Endothelial cell of umbilical vein (primary cell): ENCODE results near the gene FOXP1.

Source experiments
- EZH2 ChIP-seq: IDR thresholded peaks from 2 replicates; pipeline ENCODE4 v1.6.1; 2012; ENCODE audit warnings: borderline replicate concordance, low read depth, mild to moderate bottlenecking, moderate library complexity, low read length, inconsistent platforms; ENCODE audit not compliant: severe bottlenecking
- POLR2A ChIP-seq: IDR thresholded peaks from 2 replicates; pipeline ENCODE4 v1.6.1; 2012; ENCODE audit warnings: low read depth, mild to moderate bottlenecking, control low read depth, low read length
- POLR2AphosphoS5 ChIP-seq: IDR thresholded peaks from 2 replicates; pipeline ENCODE4 v1.6.1; 2012; ENCODE audit warnings: low read depth, mild to moderate bottlenecking, control low read depth, low read length, moderate library complexity; ENCODE audit not compliant: insufficient read depth
- TF ChIP-seq, protein P1 (sequence below), 2 donors: IDR thresholded peaks; 1 replicate in 1 of 2; 2 replicates in 1 of 2; pipeline ENCODE4 v1.5.1; 2011; ENCODE audit warnings: low read length in 2 of 2, mild to moderate bottlenecking in 2 of 2, moderate library complexity in 2 of 2, control low read depth in 1 of 2, inconsistent platforms in 1 of 2, low read depth in 1 of 2; ENCODE audit not compliant: insufficient read depth in 1 of 2; ENCODE audit errors: extremely low read depth in 1 of 2

- TF ChIP-seq, protein P1, sequence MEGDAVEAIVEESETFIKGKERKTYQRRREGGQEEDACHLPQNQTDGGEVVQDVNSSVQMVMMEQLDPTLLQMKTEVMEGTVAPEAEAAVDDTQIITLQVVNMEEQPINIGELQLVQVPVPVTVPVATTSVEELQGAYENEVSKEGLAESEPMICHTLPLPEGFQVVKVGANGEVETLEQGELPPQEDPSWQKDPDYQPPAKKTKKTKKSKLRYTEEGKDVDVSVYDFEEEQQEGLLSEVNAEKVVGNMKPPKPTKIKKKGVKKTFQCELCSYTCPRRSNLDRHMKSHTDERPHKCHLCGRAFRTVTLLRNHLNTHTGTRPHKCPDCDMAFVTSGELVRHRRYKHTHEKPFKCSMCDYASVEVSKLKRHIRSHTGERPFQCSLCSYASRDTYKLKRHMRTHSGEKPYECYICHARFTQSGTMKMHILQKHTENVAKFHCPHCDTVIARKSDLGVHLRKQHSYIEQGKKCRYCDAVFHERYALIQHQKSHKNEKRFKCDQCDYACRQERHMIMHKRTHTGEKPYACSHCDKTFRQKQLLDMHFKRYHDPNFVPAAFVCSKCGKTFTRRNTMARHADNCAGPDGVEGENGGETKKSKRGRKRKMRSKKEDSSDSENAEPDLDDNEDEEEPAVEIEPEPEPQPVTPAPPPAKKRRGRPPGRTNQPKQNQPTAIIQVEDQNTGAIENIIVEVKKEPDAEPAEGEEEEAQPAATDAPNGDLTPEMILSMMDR (IDR thresholded peaks at IDR 0.05; ENCODE audit: extremely low read depth in 1 of 2, insufficient read depth in 1 of 2, low read depth in 1 of 2, low read length in 2 of 2), result no peak
- TF ChIP-seq EZH2 (no peak), POLR2A (no peak), POLR2AphosphoS5 (no peak)
Observed at GRCh38 chr3:71031914-71032521, 551.5 kb downstream of the FOXP1 start.
